Gastroesophageal sphincter (tissue), 3 donors: ENCODE measurements around the gene TRMT10C.

ENCODE experiments used
- EP300 ChIP-seq: sonication (generic); formaldehyde crosslinking; IDR thresholded peaks from one replicate; pipeline ENCODE4 v1.6.1; 2017; ENCODE audit warnings: antibody characterized with exemption, mild to moderate bottlenecking
- POLR2AphosphoS5 ChIP-seq: sonication (generic); formaldehyde crosslinking; IDR thresholded peaks from one replicate; pipeline ENCODE4 v1.6.1; 2017; ENCODE audit warnings: antibody characterized with exemption
- TF ChIP-seq, protein P1 (sequence below), 4 experiments: fragments of 200-600 bp in 2 of 4; fragments of 450-650 bp in 2 of 4; sonication (generic) in 1 of 4; IDR thresholded peaks; one replicate each; pipeline ENCODE4 v1.5.1; 2017 to 2019; ENCODE audit warnings: antibody characterized with exemption in 4 of 4, mild to moderate bottlenecking in 2 of 4, moderate library complexity in 2 of 4

DNA sequence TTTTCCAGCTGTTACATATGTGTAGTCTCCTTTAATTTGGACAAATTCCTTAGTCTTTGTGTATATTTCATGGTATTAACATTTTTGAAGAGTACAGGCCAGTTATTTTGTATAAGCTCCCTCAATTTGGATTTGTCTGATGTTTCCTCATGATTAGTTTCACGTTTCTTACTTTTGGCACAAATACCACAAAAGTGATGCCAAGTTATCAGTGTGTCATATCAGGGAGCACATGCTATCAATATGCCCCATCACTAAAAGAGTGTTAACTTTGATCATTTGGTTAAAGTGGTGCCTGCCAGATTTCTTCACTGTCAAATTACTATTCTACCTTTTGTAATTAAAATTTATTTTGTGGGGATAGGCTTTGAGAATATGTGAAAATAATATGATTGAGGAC lies 26.9 kb downstream of the TRMT10C start:
- TF ChIP-seq, protein P1, sequence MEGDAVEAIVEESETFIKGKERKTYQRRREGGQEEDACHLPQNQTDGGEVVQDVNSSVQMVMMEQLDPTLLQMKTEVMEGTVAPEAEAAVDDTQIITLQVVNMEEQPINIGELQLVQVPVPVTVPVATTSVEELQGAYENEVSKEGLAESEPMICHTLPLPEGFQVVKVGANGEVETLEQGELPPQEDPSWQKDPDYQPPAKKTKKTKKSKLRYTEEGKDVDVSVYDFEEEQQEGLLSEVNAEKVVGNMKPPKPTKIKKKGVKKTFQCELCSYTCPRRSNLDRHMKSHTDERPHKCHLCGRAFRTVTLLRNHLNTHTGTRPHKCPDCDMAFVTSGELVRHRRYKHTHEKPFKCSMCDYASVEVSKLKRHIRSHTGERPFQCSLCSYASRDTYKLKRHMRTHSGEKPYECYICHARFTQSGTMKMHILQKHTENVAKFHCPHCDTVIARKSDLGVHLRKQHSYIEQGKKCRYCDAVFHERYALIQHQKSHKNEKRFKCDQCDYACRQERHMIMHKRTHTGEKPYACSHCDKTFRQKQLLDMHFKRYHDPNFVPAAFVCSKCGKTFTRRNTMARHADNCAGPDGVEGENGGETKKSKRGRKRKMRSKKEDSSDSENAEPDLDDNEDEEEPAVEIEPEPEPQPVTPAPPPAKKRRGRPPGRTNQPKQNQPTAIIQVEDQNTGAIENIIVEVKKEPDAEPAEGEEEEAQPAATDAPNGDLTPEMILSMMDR (IDR thresholded peaks at IDR 0.05): no peak
- TF ChIP-seq EP300: no peak
- TF ChIP-seq POLR2AphosphoS5: no peak
